MM.1S (cell line): ENCODE measurements around the gene CLNK.

Experiments
- DNase-seq: peaks from one replicate; pipeline ENCODE4 v3.0.0-alpha.2; 2015
- H2AFZ ChIP-seq: fragments of 300-600 bp; sonication (generic); 2 replicates; pipeline ENCODE4 v1.6.0; 2016; ENCODE audit warnings: antibody characterized with exemption, low read length
- H3F3A ChIP-seq: fragments of 300-600 bp; sonication (generic); 2 replicates; pipeline ENCODE4 v1.6.1; 2016; ENCODE audit warnings: mild to moderate bottlenecking, antibody characterized with exemption, low read length, moderate library complexity, mixed read lengths; ENCODE audit not compliant: insufficient read depth
- H3K27ac ChIP-seq: fragments of 300-600 bp; sonication (generic); 2 replicates; pipeline ENCODE4 v1.5.1; 2016; ENCODE audit warnings: mild to moderate bottlenecking, low read length
- H3K27me3 ChIP-seq: fragments of 300-600 bp; sonication (generic); replicated peaks from 2 replicates; pipeline ENCODE4 v1.6.0; 2016; ENCODE audit warnings: low read length; ENCODE audit not compliant: insufficient read depth
- H3K36me3 ChIP-seq: fragments of 300-600 bp; sonication (generic); replicated peaks from 2 replicates; pipeline ENCODE4 v1.6.1; 2016; ENCODE audit warnings: mild to moderate bottlenecking, low read length, mixed read lengths; ENCODE audit not compliant: insufficient read depth
- H3K4me1 ChIP-seq: fragments of 300-600 bp; sonication (generic); 2 replicates; pipeline ENCODE4 v1.6.1; 2016; ENCODE audit warnings: low read length, mixed read lengths
- H3K4me2 ChIP-seq: fragments of 300-600 bp; sonication (generic); 2 replicates; pipeline ENCODE4 v1.6.0; 2016; ENCODE audit warnings: low read depth, low read length
- H3K4me3 ChIP-seq: fragments of 300-600 bp; sonication (generic); 2 replicates; pipeline ENCODE4 v1.5.1; 2016; ENCODE audit warnings: low read length, mixed read lengths
- H3K79me2 ChIP-seq: fragments of 300-600 bp; sonication (generic); 2 replicates; pipeline ENCODE4 v1.6.1; 2016; ENCODE audit warnings: mixed run types, low read length, mixed read lengths
- H3K9ac ChIP-seq: fragments of 300-600 bp; sonication (generic); 2 replicates; pipeline ENCODE4 v1.6.1; 2016; ENCODE audit warnings: low read length, mixed read lengths
- H3K9me2 ChIP-seq: fragments of 300-600 bp; sonication (generic); replicated peaks from 2 replicates; pipeline ENCODE4 v1.6.1; 2016; ENCODE audit warnings: mild to moderate bottlenecking, low read length, mixed read lengths; ENCODE audit not compliant: insufficient read depth
- H3K9me3 ChIP-seq: fragments of 300-600 bp; sonication (generic); replicated peaks from 2 replicates; pipeline ENCODE4 v1.6.1; 2016; ENCODE audit warnings: mild to moderate bottlenecking, low read length, mixed read lengths; ENCODE audit not compliant: insufficient read depth
- H4K20me1 ChIP-seq: fragments of 300-600 bp; sonication (generic); 2 replicates; pipeline ENCODE4 v1.6.1; 2016; ENCODE audit warnings: mild to moderate bottlenecking, low read length, moderate library complexity, mixed read lengths; ENCODE audit not compliant: insufficient read depth
- EZH2 ChIP-seq: fragments of 300-600 bp; sonication (generic); optimal IDR thresholded peaks from 2 replicates; pipeline ENCODE3; 2017; ENCODE audit warnings: low read depth, mild to moderate bottlenecking, antibody characterized with exemption, low read length, mixed read lengths
- EZH2phosphoT487 ChIP-seq: fragments of 300-600 bp; sonication (generic); IDR thresholded peaks from 2 replicates; pipeline ENCODE4 v1.6.1; 2018; ENCODE audit warnings: antibody characterized with exemption, low read length
- TF ChIP-seq, protein P1 (sequence below): fragments of 300-600 bp; sonication (generic); IDR thresholded peaks from 2 replicates; pipeline ENCODE4 v1.5.1; 2016; ENCODE audit warnings: antibody characterized with exemption, low read length, mixed read lengths

The CLNK gene

DNA sequence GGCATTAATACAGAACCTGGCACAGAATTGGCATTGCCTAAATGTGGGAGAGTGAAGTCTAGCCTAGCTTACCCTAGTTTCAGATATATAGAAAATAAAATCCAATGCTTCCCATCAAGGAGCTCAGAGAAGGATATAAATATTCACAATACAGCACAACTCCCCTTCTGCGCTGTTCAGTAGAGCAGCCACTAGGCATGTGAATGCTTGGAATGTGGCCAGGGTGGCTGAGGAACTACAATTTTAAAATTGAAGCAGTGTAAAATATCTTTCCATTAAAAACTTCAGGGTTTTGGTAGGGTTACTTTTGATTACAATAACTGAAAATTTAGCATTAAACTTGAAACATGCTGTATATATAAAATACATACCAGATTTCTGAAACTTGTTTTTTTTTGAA is 246.8 kb downstream of the CLNK start:
- no peak for DNase-seq
- no peak overlapping the region for H3K27ac ChIP-seq
- TF ChIP-seq EZH2, result no peak
- no peak for TF ChIP-seq EZH2phosphoT487
- TF ChIP-seq, protein P1, sequence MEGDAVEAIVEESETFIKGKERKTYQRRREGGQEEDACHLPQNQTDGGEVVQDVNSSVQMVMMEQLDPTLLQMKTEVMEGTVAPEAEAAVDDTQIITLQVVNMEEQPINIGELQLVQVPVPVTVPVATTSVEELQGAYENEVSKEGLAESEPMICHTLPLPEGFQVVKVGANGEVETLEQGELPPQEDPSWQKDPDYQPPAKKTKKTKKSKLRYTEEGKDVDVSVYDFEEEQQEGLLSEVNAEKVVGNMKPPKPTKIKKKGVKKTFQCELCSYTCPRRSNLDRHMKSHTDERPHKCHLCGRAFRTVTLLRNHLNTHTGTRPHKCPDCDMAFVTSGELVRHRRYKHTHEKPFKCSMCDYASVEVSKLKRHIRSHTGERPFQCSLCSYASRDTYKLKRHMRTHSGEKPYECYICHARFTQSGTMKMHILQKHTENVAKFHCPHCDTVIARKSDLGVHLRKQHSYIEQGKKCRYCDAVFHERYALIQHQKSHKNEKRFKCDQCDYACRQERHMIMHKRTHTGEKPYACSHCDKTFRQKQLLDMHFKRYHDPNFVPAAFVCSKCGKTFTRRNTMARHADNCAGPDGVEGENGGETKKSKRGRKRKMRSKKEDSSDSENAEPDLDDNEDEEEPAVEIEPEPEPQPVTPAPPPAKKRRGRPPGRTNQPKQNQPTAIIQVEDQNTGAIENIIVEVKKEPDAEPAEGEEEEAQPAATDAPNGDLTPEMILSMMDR, result no peak

More for the DNA sequence above, 246.8 kb downstream of the CLNK start:
- H3F3A ChIP-seq, result no peaks in the 10 kb centered on the region
- no peaks in the 10 kb centered on the region for H3K9me3 ChIP-seq
- no peaks in the 10 kb centered on the region for H3K4me1 ChIP-seq
- H3K4me2 ChIP-seq, result no peak overlapping the region
- no peaks in the 10 kb centered on the region for H3K36me3 ChIP-seq
- H3K9me2 ChIP-seq, result no peaks in the 10 kb centered on the region
- no peak overlapping the region for H3K9ac ChIP-seq
- no peak overlapping the region for H2AFZ ChIP-seq
- no peaks in the 10 kb centered on the region for H4K20me1 ChIP-seq
- H3K79me2 ChIP-seq, result no peaks in the 10 kb centered on the region
- H3K4me3 ChIP-seq, result no peak overlapping the region
- no peaks in the 10 kb centered on the region for H3K27me3 ChIP-seq
